ENCODE measurements around the gene ADGRB3.
"Not testable (repeated sequence)": the region's sequence is repeated elsewhere in the genome, so short reads cannot be mapped to it uniquely, and the experiment has no call there.

ADGRB3 gene

GRCh38 chr6:69116658-69117057 is 481.6 kb downstream of the ADGRB3 start:
- peak in 8 of 51 donors; percentile 0 to 23 (median 8) for DNase-seq

DNA sequence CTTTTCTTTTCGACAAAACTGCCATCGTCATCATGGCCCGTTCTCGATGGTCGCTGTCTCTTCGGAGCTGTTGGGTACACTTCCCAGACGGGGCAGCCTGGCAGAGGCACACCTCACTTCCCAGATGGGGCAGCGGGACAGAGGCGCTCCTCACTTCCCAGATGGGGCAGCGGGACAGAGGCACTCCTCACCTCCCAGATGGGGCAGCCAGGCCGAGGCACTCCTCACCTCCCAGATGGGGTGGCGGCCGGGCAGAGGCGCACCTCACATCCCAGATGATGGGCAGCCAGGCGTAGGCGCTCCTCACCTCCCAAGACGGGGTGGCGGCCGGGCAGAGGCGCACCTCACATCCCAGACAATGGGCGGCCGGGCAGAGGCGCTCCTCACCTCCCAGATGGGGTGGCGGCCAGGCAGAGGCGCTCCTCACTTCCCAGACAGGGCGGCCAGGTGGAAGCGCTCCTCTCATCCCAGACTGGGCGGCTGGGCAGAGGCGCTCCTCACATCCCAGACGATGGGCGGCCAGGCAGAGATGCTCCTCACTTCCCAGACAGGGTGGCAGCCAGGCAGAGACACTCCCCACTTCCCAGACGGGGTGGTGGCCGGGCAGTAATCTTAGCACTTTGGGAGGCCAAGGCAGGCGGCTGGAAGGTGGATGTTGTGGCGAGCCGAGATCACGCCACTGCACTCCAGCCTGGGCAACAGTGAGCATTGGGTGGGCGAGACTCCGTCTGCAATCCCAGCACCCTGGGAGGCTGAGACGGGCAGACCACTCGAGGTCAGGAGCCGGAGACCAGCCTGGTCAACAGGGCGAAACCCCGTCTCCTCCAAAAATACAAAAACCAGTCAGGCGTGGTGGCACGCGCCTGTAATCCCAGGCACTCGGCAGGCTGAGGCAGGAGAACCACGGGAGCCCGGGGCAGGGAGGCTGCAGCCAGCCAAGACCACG is 486.7 kb downstream of the ADGRB3 start:
- DNase-seq: not testable (repeated sequence)

DNA sequence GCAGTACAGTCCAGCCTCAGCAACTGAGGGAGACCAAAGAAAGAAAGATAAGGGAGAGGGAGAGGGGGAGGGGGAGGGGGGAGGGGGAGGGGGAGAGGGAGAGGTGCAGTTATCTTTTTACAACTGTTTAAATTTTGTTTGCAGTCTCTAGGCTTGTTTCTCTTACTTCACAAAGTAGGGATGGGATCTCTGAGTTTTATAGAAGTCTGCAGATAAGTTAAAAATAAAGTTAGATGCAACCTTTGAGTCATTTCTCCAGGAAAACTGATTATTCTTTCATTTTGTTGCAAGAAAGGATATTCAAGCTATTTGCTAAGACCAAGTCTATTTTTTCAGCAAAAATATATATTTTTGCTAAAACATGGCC is 487.3 kb downstream of the ADGRB3 start:
- no peak for DNase-seq

- no peak for DNase-seq
Measured at GRCh38 chr6:69128411-69128810, 493.3 kb downstream of the ADGRB3 start.

DNA sequence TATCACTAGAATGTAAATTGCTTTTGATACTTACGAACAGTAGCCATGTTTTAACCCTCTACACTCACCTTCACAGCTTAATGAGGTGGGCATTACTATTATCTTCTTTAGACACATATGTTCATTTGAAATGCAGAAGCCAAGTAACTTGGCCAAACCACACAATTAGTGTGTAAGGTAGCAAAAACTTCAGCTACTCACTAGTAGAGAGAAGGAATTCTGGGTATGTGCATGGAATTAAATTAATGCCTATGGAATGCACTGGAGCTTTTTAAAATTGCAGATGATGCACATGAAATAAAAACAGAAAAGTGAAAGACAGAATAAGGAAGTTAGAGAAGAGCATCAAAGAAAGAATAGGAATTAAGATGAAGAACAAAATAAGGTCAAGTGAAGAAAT is 494.0 kb downstream of the ADGRB3 start:
- DNase-seq: no peak

GRCh38 chr6:69135927-69136326 is 500.8 kb downstream of the ADGRB3 start:
- DNase-seq: no peak

- no peak for DNase-seq
Measured at GRCh38 chr6:69138148-69138547, 503.1 kb downstream of the ADGRB3 start.

DNA sequence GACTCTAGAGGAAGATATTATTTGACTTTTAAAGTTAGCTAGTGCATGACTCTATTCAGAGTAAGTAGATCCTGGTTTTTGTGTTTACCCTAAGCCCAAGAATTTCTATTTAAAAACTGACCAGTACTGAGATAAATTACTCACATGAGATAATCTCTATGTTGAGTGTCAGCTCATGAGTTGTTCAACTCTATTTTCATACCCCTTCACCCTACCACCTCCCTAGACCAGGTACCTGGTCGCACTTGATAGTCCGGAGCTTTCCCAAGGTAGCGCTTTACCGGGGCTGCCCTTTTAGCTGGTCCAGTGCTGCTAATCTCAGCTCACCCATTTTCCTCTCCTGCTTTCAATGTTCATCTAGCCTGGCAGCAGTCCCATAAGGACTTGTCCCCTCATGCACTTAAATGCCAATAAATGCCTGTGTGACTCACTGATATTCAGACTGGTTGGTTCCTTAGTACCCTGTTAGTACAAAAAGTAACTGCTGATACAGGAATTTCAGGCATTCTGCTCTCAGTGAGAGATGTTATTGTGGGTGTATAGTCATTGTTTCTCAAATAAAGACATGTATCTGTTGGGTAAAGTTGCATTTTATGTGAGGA is 503.9 kb downstream of the ADGRB3 start:
- DNase-seq: no peak

- no peak for DNase-seq
Measured at GRCh38 chr6:69145062-69145461, 510.0 kb downstream of the ADGRB3 start.

DNA sequence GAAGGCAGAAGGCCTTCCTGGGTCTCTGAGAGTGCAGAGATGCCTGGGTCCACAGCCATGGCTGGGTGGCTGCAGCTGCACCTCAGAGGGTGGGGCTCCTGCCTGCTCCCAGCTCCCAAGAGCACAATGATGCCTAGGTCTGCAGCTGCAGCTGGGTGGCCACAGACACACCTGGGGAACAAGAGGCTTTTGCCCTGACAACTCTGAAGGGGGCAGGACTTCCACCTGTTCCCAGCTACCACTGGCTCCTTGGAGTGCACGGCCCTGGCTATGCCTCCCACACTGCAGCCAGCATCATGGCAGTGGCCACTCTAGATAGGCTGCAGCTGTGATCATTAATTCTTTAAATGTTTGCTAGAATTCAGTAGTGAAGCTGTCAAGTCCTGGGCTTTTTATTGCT is 511.3 kb downstream of the ADGRB3 start:
- DNase-seq: no peak

GRCh38 chr6:69155467-69155866 is 520.4 kb downstream of the ADGRB3 start:
- no peak for DNase-seq

- DNase-seq: no peak
Measured at GRCh38 chr6:69162811-69163210, 527.7 kb downstream of the ADGRB3 start.

GRCh38 chr6:69164564-69165229 is 529.6 kb downstream of the ADGRB3 start:
- no peak for DNase-seq

DNA sequence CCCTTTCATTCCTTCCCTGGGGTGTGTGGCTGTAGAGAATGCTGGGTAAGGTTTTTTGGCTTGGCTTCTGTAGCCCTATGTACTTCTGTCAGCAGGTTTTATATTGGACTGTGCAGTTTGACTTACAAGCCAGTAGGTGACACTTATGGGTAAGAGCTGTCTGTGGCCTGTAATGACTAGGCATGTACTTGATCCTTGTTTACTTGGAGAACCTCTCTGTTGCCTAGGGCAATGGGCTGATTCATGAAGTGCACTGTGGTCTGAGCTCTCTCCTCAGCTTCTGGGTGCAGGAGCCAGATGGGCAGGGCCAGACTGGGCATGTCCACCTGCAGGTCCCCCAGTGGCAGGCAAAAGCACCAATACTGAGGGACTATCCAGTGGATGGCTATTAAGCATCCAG is 544.6 kb downstream of the ADGRB3 start:
- no peak for DNase-seq

GRCh38 chr6:69180361-69181067 is 545.4 kb downstream of the ADGRB3 start:
- no peak for DNase-seq

- DNase-seq: no peak
Measured at GRCh38 chr6:69181964-69182363, 546.9 kb downstream of the ADGRB3 start.

DNA sequence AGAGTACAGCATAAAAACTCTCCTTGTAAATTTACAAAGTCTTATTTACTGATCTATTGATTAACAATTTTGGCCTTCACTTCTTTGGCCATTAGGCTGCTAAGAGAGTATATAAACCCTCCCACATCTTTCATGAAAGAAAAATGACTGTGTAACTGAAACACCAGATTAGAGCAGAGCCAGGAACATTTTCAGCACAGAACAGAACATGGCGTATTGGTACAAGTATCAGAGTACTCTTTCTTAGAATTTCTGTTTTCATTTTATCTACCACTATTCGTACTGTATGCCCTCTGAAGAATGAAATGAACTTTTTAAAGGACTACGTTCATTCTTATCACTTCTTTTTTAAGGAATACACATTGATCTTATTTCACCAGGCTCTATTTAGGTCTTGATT is 550.2 kb downstream of the ADGRB3 start:
- DNase-seq: no peak

DNA sequence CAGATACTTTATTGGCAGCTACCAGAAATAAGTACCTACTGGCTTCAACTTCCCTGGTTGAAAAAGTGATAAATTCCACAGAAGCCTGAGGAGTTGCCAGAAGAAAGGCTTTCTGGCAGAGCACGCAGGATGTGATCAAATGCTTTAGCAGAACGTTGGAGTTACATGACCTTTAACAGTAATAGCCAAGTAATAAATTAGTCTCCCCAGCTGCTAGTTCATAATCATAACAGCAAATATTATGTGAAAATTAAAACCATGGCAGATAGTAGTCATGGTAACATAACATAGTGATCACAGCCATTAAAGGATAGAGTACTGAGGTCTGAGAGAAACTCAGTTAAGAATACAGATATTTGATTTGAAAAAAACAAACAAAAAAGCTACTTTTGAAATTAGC is 567.7 kb downstream of the ADGRB3 start:
- no peak for DNase-seq

- no peak for DNase-seq
Measured at GRCh38 chr6:69216127-69216526, 581.0 kb downstream of the ADGRB3 start.

- DNase-seq: no peak
Measured at GRCh38 chr6:69217343-69217742, 582.3 kb downstream of the ADGRB3 start.

GRCh38 chr6:69220375-69220774 is 585.3 kb downstream of the ADGRB3 start:
- no peak for DNase-seq

DNA sequence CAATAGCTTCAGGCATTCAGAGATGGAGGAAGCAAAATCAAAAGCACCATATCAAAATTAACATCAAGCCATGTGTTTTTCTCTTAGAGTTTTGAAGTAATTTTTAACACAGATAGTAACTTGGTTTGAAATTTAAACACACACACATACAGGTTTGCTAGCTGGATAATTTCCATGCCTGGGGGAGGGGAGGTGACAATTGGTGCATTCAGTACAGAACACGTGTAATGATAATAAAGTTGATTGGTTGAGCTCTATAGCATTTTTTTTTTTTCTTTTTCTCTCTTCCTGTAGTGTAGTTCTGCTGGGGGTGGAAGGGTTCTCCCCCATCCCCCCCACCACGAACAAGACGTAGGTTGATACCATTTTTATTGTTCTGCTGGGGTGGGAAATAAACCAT is 596.9 kb downstream of the ADGRB3 start:
- DNase-seq: peak in 4 of 51 donors; percentile 0 to 69 (median 26)

Measured in hypothalamus (tissue), 51 donors.